ENCODE measurements around the gene MAB21L1.

DNA sequence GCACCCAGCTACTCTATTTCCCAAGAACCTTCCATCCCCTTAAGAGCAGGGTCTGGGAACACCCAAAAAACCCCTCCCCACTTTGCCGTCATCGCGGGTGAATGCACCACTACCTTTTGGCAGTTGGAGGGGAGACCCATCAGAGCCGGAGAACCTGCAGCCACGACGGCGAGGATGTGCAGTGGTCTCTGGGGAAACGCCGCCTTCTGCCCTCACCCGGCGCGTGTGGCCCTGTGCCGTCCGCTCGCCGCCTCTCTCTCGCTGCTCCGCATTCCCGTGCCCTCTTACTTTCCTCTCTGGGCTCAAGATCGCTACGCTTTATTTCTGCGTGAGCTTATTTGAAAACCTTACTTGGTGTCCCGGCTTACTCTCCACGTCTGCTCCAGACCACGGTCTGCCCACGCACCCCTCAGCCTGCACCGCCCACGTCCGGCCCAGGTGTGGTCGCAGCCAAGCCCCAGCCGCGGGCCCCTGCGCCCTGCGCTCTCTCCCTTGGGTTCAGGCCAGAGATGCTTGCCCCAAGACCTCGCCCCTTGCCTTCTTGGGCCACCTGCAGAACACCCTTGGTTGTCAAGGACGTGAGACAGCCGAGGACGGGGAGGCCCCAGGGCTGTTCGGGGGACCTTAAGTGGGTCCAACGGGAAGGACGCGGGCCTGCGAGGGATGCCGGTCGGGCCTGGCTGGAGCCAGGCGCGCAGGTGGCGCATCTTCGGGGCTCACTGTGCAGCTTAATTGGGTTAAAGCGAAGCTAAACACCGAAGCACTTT is 2.0 kb upstream of the MAB21L1 start:
- no peak for TF ChIP-seq CTCF (IDR thresholded peaks at IDR 0.05)
- no peak for TF ChIP-seq POLR2AphosphoS5 (IDR thresholded peaks at IDR 0.05)
- TF ChIP-seq POLR2A (IDR thresholded peaks at IDR 0.05) = no peak
- no peak for TF ChIP-seq EP300 (IDR thresholded peaks at IDR 0.05; ENCODE audit: low read depth)

All from transverse colon (tissue), 4 donors.